ENCODE data around the gene CTSK. TPM values are rescaled to one million over a fixed set of nuclear protein-coding genes. Genes with fewer than 3 reads are reported as not detected.

CTSK gene
- total RNA-seq, 1 experiment from 2014 or later, result 4.7 TPM

DNA sequence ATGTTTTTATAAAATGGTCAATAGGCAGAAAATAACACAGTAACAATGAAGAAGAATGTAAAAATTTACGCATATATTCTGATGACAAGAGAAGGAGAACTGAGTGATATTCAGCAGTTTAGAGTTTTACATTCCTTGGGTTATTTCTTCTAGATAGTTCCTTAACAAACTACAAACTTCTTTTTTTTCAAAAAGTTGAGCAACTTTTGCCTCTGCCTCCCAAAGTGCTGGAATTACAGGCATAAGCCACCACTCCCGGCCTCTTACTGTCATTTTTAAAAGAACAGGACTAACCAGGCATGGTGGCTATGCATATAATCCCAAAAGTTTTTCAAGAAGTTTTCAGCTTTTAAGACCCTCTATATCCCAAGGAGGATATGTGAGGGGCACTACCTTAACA is 35.4 kb upstream of the CTSK start:
- ChIA-PET POLR2A (ENCODE audit: unreplicated experiment) (interaction anchor here (0.7 kb wide), 1 partner anchor 438 kb away, joined by 4 read pairs; no protein-coding TSS in a partner anchor), CTCF (no interaction called here)
- no peaks in the 10 kb centered on the region for H3K9me2 ChIP-seq (ENCODE audit: insufficient read depth)
- no peaks in the 10 kb centered on the region; the same call in 1 of the 2 replicates for H3F3A ChIP-seq (ENCODE audit: insufficient read depth, low read depth)
- no peak overlapping the region for H2AFZ ChIP-seq
- no peaks in the 10 kb centered on the region for H3K27me3 ChIP-seq (ENCODE audit: insufficient read depth, low read depth)
- H3K27ac ChIP-seq, result no peak overlapping the region
- no peak for TF ChIP-seq EZH2 (IDR thresholded peaks at IDR 0.05; ENCODE audit: low read depth)
- TF ChIP-seq, protein P1, sequence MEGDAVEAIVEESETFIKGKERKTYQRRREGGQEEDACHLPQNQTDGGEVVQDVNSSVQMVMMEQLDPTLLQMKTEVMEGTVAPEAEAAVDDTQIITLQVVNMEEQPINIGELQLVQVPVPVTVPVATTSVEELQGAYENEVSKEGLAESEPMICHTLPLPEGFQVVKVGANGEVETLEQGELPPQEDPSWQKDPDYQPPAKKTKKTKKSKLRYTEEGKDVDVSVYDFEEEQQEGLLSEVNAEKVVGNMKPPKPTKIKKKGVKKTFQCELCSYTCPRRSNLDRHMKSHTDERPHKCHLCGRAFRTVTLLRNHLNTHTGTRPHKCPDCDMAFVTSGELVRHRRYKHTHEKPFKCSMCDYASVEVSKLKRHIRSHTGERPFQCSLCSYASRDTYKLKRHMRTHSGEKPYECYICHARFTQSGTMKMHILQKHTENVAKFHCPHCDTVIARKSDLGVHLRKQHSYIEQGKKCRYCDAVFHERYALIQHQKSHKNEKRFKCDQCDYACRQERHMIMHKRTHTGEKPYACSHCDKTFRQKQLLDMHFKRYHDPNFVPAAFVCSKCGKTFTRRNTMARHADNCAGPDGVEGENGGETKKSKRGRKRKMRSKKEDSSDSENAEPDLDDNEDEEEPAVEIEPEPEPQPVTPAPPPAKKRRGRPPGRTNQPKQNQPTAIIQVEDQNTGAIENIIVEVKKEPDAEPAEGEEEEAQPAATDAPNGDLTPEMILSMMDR (conservative IDR thresholded peaks at IDR 0.05), result no peak
- BruUV-seq (replicated peaks), result no TSS peak
- no peaks in the 10 kb centered on the region for H3K4me1 ChIP-seq (replicated peaks; ENCODE audit: insufficient read depth)
- H3K9me3 ChIP-seq (ENCODE audit: insufficient read depth, low read depth), result no peaks in the 10 kb centered on the region
- no peak for DNase-seq
- intact Hi-C loops (cut with micrococcal nuclease; ENCODE audit: unreplicated experiment), result no loop called here
- no peaks in the 10 kb centered on the region for H3K36me3 ChIP-seq (ENCODE audit: low read depth)
- no peaks in the 10 kb centered on the region; the same call in 1 of the 2 replicates for H4K20me1 ChIP-seq (ENCODE audit: insufficient read depth)
- H3K4me3 ChIP-seq, result no peak overlapping the region
- H3K4me2 ChIP-seq, result no peak overlapping the region
- no peaks in the 10 kb centered on the region for H3K79me2 ChIP-seq (ENCODE audit: low read depth)

DNA sequence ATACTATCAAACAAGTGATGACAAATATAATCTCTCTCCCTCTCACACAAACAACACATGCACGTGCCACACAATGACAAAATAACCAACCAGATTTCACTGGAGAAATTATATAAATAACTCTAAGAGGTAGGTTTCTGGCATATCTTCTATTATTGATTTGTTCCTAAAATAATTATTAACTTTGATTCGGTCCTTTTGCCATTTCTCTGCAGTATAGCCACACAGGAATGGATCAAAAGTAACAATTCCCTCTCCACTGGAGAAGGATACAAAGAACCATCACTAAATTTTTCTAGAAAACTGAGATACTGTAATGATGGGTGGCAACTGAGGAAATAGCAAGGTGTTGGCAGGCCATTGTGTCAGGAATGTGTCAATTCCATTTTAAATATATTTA is 34.9 kb upstream of the CTSK start:
- Histone ChIP-seq H3K79me2 (ENCODE audit: low read depth) (no peaks in the 10 kb centered on the region), H3K9me2 (ENCODE audit: insufficient read depth) (no peaks in the 10 kb centered on the region), H3K27me3 (ENCODE audit: insufficient read depth, low read depth) (no peaks in the 10 kb centered on the region), H3K4me3 (no peak overlapping the region), H3K4me2 (no peak overlapping the region), H3K36me3 (ENCODE audit: low read depth) (no peaks in the 10 kb centered on the region), H3F3A (ENCODE audit: insufficient read depth, low read depth) (no peaks in the 10 kb centered on the region; the same call in 1 of the 2 replicates), H3K4me1 (replicated peaks; ENCODE audit: insufficient read depth) (no peaks in the 10 kb centered on the region), H3K27ac (no peak overlapping the region), H4K20me1 (ENCODE audit: insufficient read depth) (no peaks in the 10 kb centered on the region; the same call in 1 of the 2 replicates), H3K9me3 (ENCODE audit: insufficient read depth, low read depth) (no peaks in the 10 kb centered on the region), H2AFZ (no peak overlapping the region)
- no TSS peak for BruUV-seq (replicated peaks)
- ChIA-PET CTCF (no interaction called here), POLR2A (ENCODE audit: unreplicated experiment) (no interaction called here)
- DNase-seq, result no peak
- TF ChIP-seq, protein P1 (conservative IDR thresholded peaks at IDR 0.05), result no peak
- TF ChIP-seq EZH2 (IDR thresholded peaks at IDR 0.05; ENCODE audit: low read depth), result no peak
- intact Hi-C loops (cut with micrococcal nuclease; ENCODE audit: unreplicated experiment), result no loop called here

DNA sequence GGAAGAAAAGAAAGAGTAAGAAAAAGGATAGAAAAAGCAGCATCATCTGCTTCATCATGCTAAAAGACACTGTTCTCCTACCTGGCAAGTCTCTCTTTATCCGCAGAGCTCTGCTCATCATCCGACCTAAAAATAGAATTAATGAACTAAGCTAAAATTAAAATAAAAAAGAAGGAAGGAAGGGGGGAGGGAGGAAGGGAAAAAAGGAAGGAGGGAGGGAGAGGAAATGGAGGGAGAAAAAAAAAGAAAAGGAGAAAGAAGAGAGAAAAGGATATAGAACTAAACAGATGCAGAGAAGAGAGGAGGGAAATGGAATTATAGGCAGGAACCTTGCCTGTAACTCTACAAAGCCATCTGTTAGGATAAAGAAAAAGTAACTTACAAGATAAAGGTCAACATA is 34.3 kb upstream of the CTSK start:
- CTCF ChIA-PET, result no interaction called here

More for the DNA sequence above, 34.3 kb upstream of the CTSK start:
- H3K9me2 ChIP-seq (ENCODE audit: insufficient read depth), result no peaks in the 10 kb centered on the region
- H3K4me2 ChIP-seq, result no peak overlapping the region
- BruUV-seq (replicated peaks), result no TSS peak
- H3K79me2 ChIP-seq (ENCODE audit: low read depth), result no peaks in the 10 kb centered on the region
- no peak overlapping the region for H3K4me3 ChIP-seq
- no peak for TF ChIP-seq EZH2 (IDR thresholded peaks at IDR 0.05; ENCODE audit: low read depth)
- TF ChIP-seq, protein P1 (conservative IDR thresholded peaks at IDR 0.05), result no peak
- POLR2A ChIA-PET (ENCODE audit: unreplicated experiment), result no interaction called here
- intact Hi-C loops (cut with micrococcal nuclease; ENCODE audit: unreplicated experiment), result no loop called here
- no peaks in the 10 kb centered on the region; the same call in 1 of the 2 replicates for H4K20me1 ChIP-seq (ENCODE audit: insufficient read depth)
- DNase-seq, result no peak
- H3K36me3 ChIP-seq (ENCODE audit: low read depth), result no peaks in the 10 kb centered on the region
- no peaks in the 10 kb centered on the region; the same call in 1 of the 2 replicates for H3F3A ChIP-seq (ENCODE audit: insufficient read depth, low read depth)
- no peaks in the 10 kb centered on the region for H3K9me3 ChIP-seq (ENCODE audit: insufficient read depth, low read depth)
- H3K4me1 ChIP-seq (replicated peaks; ENCODE audit: insufficient read depth), result no peaks in the 10 kb centered on the region
- H2AFZ ChIP-seq, result no peak overlapping the region
- no peaks in the 10 kb centered on the region for H3K27me3 ChIP-seq (ENCODE audit: insufficient read depth, low read depth)
- no peak overlapping the region for H3K27ac ChIP-seq
